OCI-LY1 (cell line): ENCODE data around the gene RPL28.

Experiments
- H2AFZ ChIP-seq: fragments of 200-600 bp; sonication (generic), shearing (Covaris generic); 2 replicates; pipeline ENCODE4 v1.6.0; 2014; ENCODE audit warnings: antibody characterized with exemption, mild to moderate bottlenecking, low read length
- H3F3A ChIP-seq: fragments of 200-600 bp; sonication (generic), shearing (Covaris generic); 2 replicates; pipeline ENCODE4 v1.6.0; 2014; ENCODE audit warnings: mild to moderate bottlenecking, antibody characterized with exemption, low read length, moderate library complexity; ENCODE audit not compliant: insufficient read depth
- H3K27ac ChIP-seq: fragments of 200-600 bp; sonication (generic); 2 replicates; pipeline ENCODE4 v1.5.1; 2014; ENCODE audit warnings: low read length, mixed run types, mild to moderate bottlenecking, low read depth; ENCODE audit not compliant: poor library complexity, severe bottlenecking
- H3K27me3 ChIP-seq: fragments of 200-600 bp; sonication (generic); 2 replicates; pipeline ENCODE4 v1.6.0; 2014; ENCODE audit warnings: antibody characterized with exemption, mild to moderate bottlenecking, low read length, moderate library complexity; ENCODE audit not compliant: insufficient read depth
- H3K36me3 ChIP-seq: fragments of 200-600 bp; sonication (generic); 2 replicates; pipeline ENCODE4 v1.6.1; 2014; ENCODE audit warnings: mild to moderate bottlenecking, antibody characterized with exemption, low read length, moderate library complexity, mixed read lengths; ENCODE audit not compliant: insufficient read depth
- H3K4me1 ChIP-seq: fragments of 200-600 bp; sonication (generic); 2 replicates; pipeline ENCODE4 v1.5.1; 2014; ENCODE audit warnings: mild to moderate bottlenecking, low read length, moderate library complexity; ENCODE audit not compliant: insufficient read depth, severe bottlenecking
- H3K4me2 ChIP-seq: fragments of 200-600 bp; sonication (generic), shearing (Covaris generic); 2 replicates; pipeline ENCODE4 v1.6.1; 2014; ENCODE audit warnings: low read length
- H3K4me3 ChIP-seq: fragments of 200-600 bp; sonication (generic); 2 replicates; pipeline ENCODE4 v1.5.1; 2014; ENCODE audit warnings: low read length, low read depth, mild to moderate bottlenecking, mixed read lengths; ENCODE audit not compliant: poor library complexity, severe bottlenecking
- H3K79me2 ChIP-seq: fragments of 200-600 bp; shearing (Covaris generic); 2 replicates; pipeline ENCODE4 v1.6.1; 2016; ENCODE audit warnings: mixed run types, low read length, mixed read lengths; ENCODE audit not compliant: insufficient read depth
- H3K9ac ChIP-seq: fragments of 200-600 bp; sonication (generic), shearing (Covaris generic); 2 replicates; pipeline ENCODE4 v1.6.1; 2014; ENCODE audit warnings: mild to moderate bottlenecking, low read length, mixed read lengths
- H3K9me2 ChIP-seq: fragments of 200-600 bp; sonication (generic), shearing (Covaris generic); 2 replicates; pipeline ENCODE4 v1.6.1; 2014; ENCODE audit warnings: low read depth, mild to moderate bottlenecking, low read length, mixed read lengths
- H3K9me3 ChIP-seq: fragments of 200-600 bp; shearing (Covaris generic); 2 replicates; pipeline ENCODE4 v1.6.1; 2014; ENCODE audit warnings: low read length, mixed read lengths
- H4K20me1 ChIP-seq: fragments of 200-600 bp; sonication (generic), shearing (Covaris generic); 2 replicates; pipeline ENCODE4 v1.6.0; 2016; ENCODE audit warnings: mild to moderate bottlenecking, low read length; ENCODE audit not compliant: insufficient read depth
- CTCF ChIP-seq: fragments of 200-600 bp; sonication (generic), shearing (Covaris generic); IDR thresholded peaks from 2 replicates; pipeline ENCODE4 v1.5.1; 2017; ENCODE audit warnings: mild to moderate bottlenecking, antibody characterized with exemption, low read length, moderate library complexity, mixed read lengths
- EZH2 ChIP-seq: fragments of 200-600 bp; sonication (generic), shearing (Covaris generic); IDR thresholded peaks from 2 replicates; pipeline ENCODE4 v1.8.0; 2017; ENCODE audit warnings: borderline replicate concordance, mixed run types, mild to moderate bottlenecking, antibody characterized with exemption, low read length, moderate library complexity, mixed read lengths

The RPL28 gene

GRCh38 chr19:55348317-55349034, 37.3 kb upstream of the RPL28 start:
- Histone ChIP-seq H3K36me3 (peaks cover 6% of the 10 kb centered on the region), H4K20me1 (no peaks in the 10 kb centered on the region), H3K79me2 (no peaks in the 10 kb centered on the region), H3K4me1 (peaks cover 4% of the 10 kb centered on the region), H2AFZ (no peak overlapping the region), H3K4me2 (no peak overlapping the region), H3K27me3 (peaks cover 7% of the 10 kb centered on the region), H3K9me3 (no peaks in the 10 kb centered on the region), H3K27ac (no peak overlapping the region), H3K4me3 (no peak overlapping the region), H3F3A (no peaks in the 10 kb centered on the region), H3K9ac (no peak overlapping the region), H3K9me2 (no peaks in the 10 kb centered on the region)
- TF ChIP-seq EZH2, result no peak

DNA sequence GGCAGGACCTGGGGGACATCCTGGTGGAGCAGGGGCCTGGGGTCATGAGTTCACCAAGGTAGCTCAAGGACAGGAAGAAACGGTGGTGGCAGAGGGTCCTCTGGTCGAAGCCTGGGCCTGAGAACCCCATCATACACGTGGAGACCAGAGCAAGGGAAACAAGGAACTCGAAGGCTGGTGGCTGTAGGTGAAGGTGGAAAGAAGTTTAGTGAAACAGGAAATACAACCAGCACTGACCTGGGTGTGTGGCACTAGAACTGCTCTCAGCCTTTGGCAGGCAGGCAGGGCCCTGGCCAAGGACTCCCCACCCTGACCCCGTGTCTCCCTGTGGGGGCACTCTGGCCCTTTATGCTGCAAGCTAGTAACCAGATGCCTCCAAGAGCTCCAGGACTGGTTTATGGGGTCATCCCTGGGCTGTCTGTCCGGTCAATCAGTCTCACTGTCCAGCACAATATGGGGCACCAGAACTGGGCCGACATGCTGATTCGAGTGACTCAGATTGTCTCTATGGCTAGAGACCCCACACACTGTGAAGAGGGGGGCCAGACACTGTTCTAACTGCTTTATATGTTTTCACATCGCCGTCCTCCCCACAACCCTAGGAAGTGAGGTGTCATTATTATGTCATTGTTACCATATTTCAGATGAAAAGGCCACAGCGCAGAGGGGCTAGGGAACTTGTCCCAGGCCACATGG, 35.0 kb upstream of the RPL28 start:
- Histone ChIP-seq H3K9me2 (no peaks in the 10 kb centered on the region), H3K9me3 (no peaks in the 10 kb centered on the region), H3K4me2 (no peak overlapping the region), H3K9ac (no peak overlapping the region), H3F3A (no peaks in the 10 kb centered on the region), H3K4me1 (peaks cover 7% of the 10 kb centered on the region), H4K20me1 (no peaks in the 10 kb centered on the region), H3K27me3 (peaks cover 7% of the 10 kb centered on the region), H3K27ac (no peak overlapping the region), H3K36me3 (peaks cover 6% of the 10 kb centered on the region), H2AFZ (no peak overlapping the region), H3K79me2 (no peaks in the 10 kb centered on the region), H3K4me3 (no peak overlapping the region)
- no peak for TF ChIP-seq EZH2
- TF ChIP-seq CTCF, result no peak

GRCh38 chr19:55352040-55352439, 33.7 kb upstream of the RPL28 start:
- Histone ChIP-seq H3K9ac (no peak overlapping the region), H3K36me3 (peaks cover 3% of the 10 kb centered on the region), H3K9me3 (no peaks in the 10 kb centered on the region), H3K4me3 (no peak overlapping the region), H2AFZ (no peak overlapping the region), H3K27me3 (peaks cover 7% of the 10 kb centered on the region), H3F3A (no peaks in the 10 kb centered on the region), H3K4me1 (peaks cover 7% of the 10 kb centered on the region), H3K4me2 (no peak overlapping the region), H4K20me1 (no peaks in the 10 kb centered on the region), H3K79me2 (no peaks in the 10 kb centered on the region), H3K9me2 (no peaks in the 10 kb centered on the region), H3K27ac (no peak overlapping the region)
- TF ChIP-seq EZH2, result no peak
- no peak for TF ChIP-seq CTCF
